OCI-LY7 (cell line): Measurements from ENCODE around the gene CRAMP1.
"Not testable (repeated sequence)": the region's sequence is repeated elsewhere in the genome, so short reads cannot be mapped to it uniquely, and the experiment has no call there.

Experiments
- EZH2phosphoT487 ChIP-seq: fragments of 200-600 bp; sonication (generic); IDR thresholded peaks from 2 replicates; pipeline ENCODE4 v1.6.1; 2018; ENCODE audit warnings: low read depth, borderline replicate concordance, mild to moderate bottlenecking, mixed run types, antibody characterized with exemption, low read length, moderate library complexity, mixed read lengths
- TF ChIP-seq, protein P1 (sequence below): fragments of 200-600 bp; sonication (generic); conservative IDR thresholded peaks from 2 replicates; pipeline ENCODE4 v1.5.1; 2014; ENCODE audit warnings: mild to moderate bottlenecking, antibody characterized with exemption, low read length, moderate library complexity, mixed read lengths

DNA sequence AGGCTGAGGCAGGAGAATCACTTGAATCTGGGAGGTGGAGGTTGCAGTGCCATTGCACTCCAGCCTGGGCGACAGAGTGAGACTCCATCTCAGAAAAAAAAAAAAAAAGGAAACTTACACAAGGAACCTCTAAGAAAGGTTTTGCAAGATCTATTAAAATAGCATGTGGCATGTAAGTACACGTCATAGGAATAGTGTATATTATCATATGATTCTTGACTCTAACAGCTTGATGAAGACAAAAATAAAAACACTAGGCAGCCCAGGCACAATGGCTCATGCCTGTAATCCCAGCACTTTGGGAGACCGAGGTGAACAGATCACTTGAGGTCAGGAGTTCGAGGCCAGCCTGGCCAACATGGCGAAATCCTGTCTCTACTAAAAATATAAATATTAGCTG lies 16.6 kb upstream of the CRAMP1 start:
- TF ChIP-seq, protein P1, sequence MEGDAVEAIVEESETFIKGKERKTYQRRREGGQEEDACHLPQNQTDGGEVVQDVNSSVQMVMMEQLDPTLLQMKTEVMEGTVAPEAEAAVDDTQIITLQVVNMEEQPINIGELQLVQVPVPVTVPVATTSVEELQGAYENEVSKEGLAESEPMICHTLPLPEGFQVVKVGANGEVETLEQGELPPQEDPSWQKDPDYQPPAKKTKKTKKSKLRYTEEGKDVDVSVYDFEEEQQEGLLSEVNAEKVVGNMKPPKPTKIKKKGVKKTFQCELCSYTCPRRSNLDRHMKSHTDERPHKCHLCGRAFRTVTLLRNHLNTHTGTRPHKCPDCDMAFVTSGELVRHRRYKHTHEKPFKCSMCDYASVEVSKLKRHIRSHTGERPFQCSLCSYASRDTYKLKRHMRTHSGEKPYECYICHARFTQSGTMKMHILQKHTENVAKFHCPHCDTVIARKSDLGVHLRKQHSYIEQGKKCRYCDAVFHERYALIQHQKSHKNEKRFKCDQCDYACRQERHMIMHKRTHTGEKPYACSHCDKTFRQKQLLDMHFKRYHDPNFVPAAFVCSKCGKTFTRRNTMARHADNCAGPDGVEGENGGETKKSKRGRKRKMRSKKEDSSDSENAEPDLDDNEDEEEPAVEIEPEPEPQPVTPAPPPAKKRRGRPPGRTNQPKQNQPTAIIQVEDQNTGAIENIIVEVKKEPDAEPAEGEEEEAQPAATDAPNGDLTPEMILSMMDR = not testable (repeated sequence)
- not testable (repeated sequence) for TF ChIP-seq EZH2phosphoT487
